K562 (cell line): ENCODE data around the gene ZNF567. TPM values are rescaled to one million over a fixed set of nuclear protein-coding genes. Genes with fewer than 3 reads are reported as not detected.
A peak's percentile ranks its signal among the peaks of the same experiment; 100 is the strongest.

Experiments used
- BRCA1 ChIP-seq, 2 experiments: fragments of 450-650 bp in 1 of 2; sonication (generic) in 1 of 2; formaldehyde crosslinking in 1 of 2; IDR thresholded peaks; 2 replicates each; pipeline versions ENCODE4 v1.5.0 to v1.6.1; 2017 to 2020; ENCODE audit warnings: mild to moderate bottlenecking in 1 of 2, missing genetic modification reagents in 1 of 2
- GABPB1 ChIP-seq: sonication (generic); formaldehyde crosslinking; IDR thresholded peaks from 2 replicates; pipeline ENCODE4 v1.8.0; 2022; ENCODE audit warnings: mild to moderate bottlenecking, missing genetic modification reagents
- MBD2 ChIP-seq: sonication (generic); IDR thresholded peaks from 2 replicates; pipeline ENCODE4 v1.6.1; 2016; ENCODE audit warnings: low read depth, borderline replicate concordance
- PHB2 ChIP-seq: fragments of 450-650 bp; IDR thresholded peaks from 2 replicates; pipeline ENCODE4 v1.6.1; 2017; ENCODE audit warnings: low read depth
- PTBP1 ChIP-seq: fragments of 200-400 bp; formaldehyde crosslinking; IDR thresholded peaks from 2 replicates; pipeline ENCODE4 v1.6.1; 2017; ENCODE audit warnings: low read depth, low read length
- RBM15 ChIP-seq: fragments of 200-400 bp; formaldehyde crosslinking; IDR thresholded peaks from 2 replicates; pipeline ENCODE4 v1.6.1; 2018; ENCODE audit warnings: mild to moderate bottlenecking, low read length, moderate library complexity; ENCODE audit not compliant: insufficient read depth
- SRSF1 ChIP-seq: fragments of 200-400 bp; formaldehyde crosslinking; IDR thresholded peaks from 2 replicates; pipeline ENCODE4 v1.6.1; 2017; ENCODE audit warnings: mild to moderate bottlenecking, low read depth, low read length, moderate library complexity
- ZFP36 ChIP-seq: fragments of 150-350 bp; IDR thresholded peaks from 2 replicates; pipeline ENCODE4 v1.6.1; 2018; ENCODE audit warnings: low read length, low read depth; ENCODE audit not compliant: partially characterized antibody
- ZNF431 ChIP-seq: sonication (generic); formaldehyde crosslinking; IDR thresholded peaks from 2 replicates; pipeline ENCODE4 v1.8.0; 2022; ENCODE audit warnings: mild to moderate bottlenecking, missing genetic modification reagents
- polyA plus RNA-seq, 8 experiments: library from polyadenylated mRNA; depleted of rRNA in 4 of 8; stranded (reverse) in 5 of 8; unstranded in 3 of 8; fragments of >200 nt; fragmentation: Nextera tagmentation in 2 of 8; fragmentation: Illumina TruSeq in 1 of 8; extraction: Ambion mirVana in 2 of 8; extraction: Trizol in 1 of 8; gene quantifications; 2 replicates each; pipeline versions ENCODE4 v1.2.1 to v1.2.3, GENCODE V29; 2011 to 2014; ENCODE audit warnings: inconsistent platforms in 1 of 8, missing spikeins in 1 of 8
- total RNA-seq, 7 experiments: library from RNA; depleted of rRNA in 6 of 7; stranded (reverse); fragments of >200 nt in 6 of 7; fragmentation: Illumina TruSeq in 2 of 7; extraction: Trizol in 2 of 7; gene quantifications; 2 replicates each; pipeline versions ENCODE4 v1.2.1 to v1.2.3, GENCODE V29; 2011 to 2021; ENCODE audit warnings: low replicate concordance in 1 of 7
- TF ChIP-seq, protein P1 (sequence below): fragments of 450-650 bp; IDR thresholded peaks from 2 replicates; pipeline ENCODE4 v1.6.1; 2017; ENCODE audit warnings: antibody characterized with exemption, mild to moderate bottlenecking
- TF ChIP-seq, protein P2 (sequence below): fragments of 450-650 bp; IDR thresholded peaks from 2 replicates; pipeline ENCODE4 v1.6.1; 2016; ENCODE audit warnings: mild to moderate bottlenecking, moderate library complexity

The ZNF567 gene
- total and polyA plus RNA-seq, 9 of the 15 experiments (the other 6 are each of a cell fraction or from before 2014, with no cell fraction given), result 3.1 to 11.5 (median 7.4) TPM

DNA sequence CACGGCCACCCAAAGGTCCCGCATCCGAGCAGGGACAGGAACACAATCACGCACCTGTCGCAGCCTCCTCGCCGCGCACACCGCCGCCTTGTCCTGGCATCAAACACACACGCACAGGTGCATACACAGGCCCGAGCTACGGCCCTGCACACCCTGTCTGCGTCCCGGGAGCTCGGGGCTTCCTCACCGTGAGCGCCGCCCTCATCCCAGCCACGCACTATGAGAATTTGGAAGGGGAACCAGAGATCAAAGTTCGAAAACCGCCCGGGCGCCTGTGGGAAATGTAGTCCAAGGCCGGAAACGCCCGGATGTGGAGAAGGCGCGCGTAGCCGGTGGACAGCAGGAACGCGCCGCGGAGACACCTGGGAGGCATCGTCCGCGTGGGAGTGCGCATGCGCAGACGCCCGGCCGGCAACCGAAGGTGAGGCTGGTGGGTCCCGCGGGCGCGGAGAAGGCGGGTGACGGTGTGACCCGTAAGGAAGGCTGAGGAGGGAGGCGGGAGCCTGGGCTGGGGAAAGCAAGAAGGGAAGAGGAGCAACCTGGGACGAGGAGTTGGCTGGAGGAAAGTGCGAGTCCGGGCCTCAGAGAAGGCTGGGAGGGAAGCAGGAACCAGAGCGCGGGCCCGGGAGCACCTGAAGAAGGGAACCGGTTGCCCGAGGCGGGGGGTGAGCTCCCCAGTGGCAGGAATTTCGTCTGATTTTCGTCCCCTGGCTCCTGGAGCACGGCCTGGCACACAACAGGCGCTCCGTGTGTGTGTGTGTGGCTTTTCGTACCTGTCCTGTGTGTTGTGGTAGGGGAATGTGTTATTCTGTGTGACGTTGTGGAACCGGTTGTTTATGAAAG lies at the start of gene ZNF567 (continued):
- no peak for TF ChIP-seq ZFP36
- no peak for TF ChIP-seq BRCA1 (IDR thresholded peaks at IDR 0.05)
- TF ChIP-seq BRCA1 (CRISPR knock-in tag; IDR thresholded peaks at IDR 0.05), result no peak
- TF ChIP-seq ZNF431, result no peak
- TF ChIP-seq PHB2, result no peak
- TF ChIP-seq GABPB1 (CRISPR knock-in tag), result no peak; the same call in 1 of the 2 replicates
- TF ChIP-seq PTBP1, result no peak
- TF ChIP-seq, protein P1, sequence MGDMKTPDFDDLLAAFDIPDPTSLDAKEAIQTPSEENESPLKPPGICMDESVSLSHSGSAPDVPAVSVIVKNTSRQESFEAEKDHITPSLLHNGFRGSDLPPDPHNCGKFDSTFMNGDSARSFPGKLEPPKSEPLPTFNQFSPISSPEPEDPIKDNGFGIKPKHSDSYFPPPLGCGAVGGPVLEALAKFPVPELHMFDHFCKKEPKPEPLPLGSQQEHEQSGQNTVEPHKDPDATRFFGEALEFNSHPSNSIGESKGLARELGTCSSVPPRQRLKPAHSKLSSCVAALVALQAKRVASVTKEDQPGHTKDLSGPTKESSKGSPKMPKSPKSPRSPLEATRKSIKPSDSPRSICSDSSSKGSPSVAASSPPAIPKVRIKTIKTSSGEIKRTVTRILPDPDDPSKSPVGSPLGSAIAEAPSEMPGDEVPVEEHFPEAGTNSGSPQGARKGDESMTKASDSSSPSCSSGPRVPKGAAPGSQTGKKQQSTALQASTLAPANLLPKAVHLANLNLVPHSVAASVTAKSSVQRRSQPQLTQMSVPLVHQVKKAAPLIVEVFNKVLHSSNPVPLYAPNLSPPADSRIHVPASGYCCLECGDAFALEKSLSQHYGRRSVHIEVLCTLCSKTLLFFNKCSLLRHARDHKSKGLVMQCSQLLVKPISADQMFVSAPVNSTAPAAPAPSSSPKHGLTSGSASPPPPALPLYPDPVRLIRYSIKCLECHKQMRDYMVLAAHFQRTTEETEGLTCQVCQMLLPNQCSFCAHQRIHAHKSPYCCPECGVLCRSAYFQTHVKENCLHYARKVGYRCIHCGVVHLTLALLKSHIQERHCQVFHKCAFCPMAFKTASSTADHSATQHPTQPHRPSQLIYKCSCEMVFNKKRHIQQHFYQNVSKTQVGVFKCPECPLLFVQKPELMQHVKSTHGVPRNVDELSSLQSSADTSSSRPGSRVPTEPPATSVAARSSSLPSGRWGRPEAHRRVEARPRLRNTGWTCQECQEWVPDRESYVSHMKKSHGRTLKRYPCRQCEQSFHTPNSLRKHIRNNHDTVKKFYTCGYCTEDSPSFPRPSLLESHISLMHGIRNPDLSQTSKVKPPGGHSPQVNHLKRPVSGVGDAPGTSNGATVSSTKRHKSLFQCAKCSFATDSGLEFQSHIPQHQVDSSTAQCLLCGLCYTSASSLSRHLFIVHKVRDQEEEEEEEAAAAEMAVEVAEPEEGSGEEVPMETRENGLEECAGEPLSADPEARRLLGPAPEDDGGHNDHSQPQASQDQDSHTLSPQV, result no peak
- no peak for TF ChIP-seq SRSF1
- TF ChIP-seq RBM15, result no peak
- TF ChIP-seq, protein P2, sequence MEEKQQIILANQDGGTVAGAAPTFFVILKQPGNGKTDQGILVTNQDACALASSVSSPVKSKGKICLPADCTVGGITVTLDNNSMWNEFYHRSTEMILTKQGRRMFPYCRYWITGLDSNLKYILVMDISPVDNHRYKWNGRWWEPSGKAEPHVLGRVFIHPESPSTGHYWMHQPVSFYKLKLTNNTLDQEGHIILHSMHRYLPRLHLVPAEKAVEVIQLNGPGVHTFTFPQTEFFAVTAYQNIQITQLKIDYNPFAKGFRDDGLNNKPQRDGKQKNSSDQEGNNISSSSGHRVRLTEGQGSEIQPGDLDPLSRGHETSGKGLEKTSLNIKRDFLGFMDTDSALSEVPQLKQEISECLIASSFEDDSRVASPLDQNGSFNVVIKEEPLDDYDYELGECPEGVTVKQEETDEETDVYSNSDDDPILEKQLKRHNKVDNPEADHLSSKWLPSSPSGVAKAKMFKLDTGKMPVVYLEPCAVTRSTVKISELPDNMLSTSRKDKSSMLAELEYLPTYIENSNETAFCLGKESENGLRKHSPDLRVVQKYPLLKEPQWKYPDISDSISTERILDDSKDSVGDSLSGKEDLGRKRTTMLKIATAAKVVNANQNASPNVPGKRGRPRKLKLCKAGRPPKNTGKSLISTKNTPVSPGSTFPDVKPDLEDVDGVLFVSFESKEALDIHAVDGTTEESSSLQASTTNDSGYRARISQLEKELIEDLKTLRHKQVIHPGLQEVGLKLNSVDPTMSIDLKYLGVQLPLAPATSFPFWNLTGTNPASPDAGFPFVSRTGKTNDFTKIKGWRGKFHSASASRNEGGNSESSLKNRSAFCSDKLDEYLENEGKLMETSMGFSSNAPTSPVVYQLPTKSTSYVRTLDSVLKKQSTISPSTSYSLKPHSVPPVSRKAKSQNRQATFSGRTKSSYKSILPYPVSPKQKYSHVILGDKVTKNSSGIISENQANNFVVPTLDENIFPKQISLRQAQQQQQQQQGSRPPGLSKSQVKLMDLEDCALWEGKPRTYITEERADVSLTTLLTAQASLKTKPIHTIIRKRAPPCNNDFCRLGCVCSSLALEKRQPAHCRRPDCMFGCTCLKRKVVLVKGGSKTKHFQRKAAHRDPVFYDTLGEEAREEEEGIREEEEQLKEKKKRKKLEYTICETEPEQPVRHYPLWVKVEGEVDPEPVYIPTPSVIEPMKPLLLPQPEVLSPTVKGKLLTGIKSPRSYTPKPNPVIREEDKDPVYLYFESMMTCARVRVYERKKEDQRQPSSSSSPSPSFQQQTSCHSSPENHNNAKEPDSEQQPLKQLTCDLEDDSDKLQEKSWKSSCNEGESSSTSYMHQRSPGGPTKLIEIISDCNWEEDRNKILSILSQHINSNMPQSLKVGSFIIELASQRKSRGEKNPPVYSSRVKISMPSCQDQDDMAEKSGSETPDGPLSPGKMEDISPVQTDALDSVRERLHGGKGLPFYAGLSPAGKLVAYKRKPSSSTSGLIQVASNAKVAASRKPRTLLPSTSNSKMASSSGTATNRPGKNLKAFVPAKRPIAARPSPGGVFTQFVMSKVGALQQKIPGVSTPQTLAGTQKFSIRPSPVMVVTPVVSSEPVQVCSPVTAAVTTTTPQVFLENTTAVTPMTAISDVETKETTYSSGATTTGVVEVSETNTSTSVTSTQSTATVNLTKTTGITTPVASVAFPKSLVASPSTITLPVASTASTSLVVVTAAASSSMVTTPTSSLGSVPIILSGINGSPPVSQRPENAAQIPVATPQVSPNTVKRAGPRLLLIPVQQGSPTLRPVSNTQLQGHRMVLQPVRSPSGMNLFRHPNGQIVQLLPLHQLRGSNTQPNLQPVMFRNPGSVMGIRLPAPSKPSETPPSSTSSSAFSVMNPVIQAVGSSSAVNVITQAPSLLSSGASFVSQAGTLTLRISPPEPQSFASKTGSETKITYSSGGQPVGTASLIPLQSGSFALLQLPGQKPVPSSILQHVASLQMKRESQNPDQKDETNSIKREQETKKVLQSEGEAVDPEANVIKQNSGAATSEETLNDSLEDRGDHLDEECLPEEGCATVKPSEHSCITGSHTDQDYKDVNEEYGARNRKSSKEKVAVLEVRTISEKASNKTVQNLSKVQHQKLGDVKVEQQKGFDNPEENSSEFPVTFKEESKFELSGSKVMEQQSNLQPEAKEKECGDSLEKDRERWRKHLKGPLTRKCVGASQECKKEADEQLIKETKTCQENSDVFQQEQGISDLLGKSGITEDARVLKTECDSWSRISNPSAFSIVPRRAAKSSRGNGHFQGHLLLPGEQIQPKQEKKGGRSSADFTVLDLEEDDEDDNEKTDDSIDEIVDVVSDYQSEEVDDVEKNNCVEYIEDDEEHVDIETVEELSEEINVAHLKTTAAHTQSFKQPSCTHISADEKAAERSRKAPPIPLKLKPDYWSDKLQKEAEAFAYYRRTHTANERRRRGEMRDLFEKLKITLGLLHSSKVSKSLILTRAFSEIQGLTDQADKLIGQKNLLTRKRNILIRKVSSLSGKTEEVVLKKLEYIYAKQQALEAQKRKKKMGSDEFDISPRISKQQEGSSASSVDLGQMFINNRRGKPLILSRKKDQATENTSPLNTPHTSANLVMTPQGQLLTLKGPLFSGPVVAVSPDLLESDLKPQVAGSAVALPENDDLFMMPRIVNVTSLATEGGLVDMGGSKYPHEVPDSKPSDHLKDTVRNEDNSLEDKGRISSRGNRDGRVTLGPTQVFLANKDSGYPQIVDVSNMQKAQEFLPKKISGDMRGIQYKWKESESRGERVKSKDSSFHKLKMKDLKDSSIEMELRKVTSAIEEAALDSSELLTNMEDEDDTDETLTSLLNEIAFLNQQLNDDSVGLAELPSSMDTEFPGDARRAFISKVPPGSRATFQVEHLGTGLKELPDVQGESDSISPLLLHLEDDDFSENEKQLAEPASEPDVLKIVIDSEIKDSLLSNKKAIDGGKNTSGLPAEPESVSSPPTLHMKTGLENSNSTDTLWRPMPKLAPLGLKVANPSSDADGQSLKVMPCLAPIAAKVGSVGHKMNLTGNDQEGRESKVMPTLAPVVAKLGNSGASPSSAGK, result peak; percentile 53; the same call in 1 of the 2 replicates
- 0 out of 2 replicates have a peak, but pooled peaks have one; percentile 23 for TF ChIP-seq MBD2
